Adrenal gland (tissue), 5 donors: Measurements from ENCODE around the gene MOV10L1.
"Not testable (repeated sequence)": the region's sequence is repeated elsewhere in the genome, so short reads cannot be mapped to it uniquely, and the experiment has no call there.

Experiments used
- CTCF ChIP-seq, 6 experiments: fragments of 450-650 bp in 4 of 6; fragments of 200-600 bp in 2 of 6; sonication (generic) in 1 of 6; IDR thresholded peaks; 1 replicate in 5 of 6; 2 replicates in 1 of 6; pipeline versions ENCODE4 v1.5.1 to v1.8.0; 2016 to 2021; ENCODE audit warnings: antibody characterized with exemption in 6 of 6, mild to moderate bottlenecking in 2 of 6, moderate library complexity in 1 of 6
- POLR2A ChIP-seq, 2 donors: fragments of 450-650 bp; IDR thresholded peaks; one replicate each; pipeline ENCODE4 v1.6.1; 2017; ENCODE audit warnings: antibody characterized with exemption in 2 of 2, mild to moderate bottlenecking in 2 of 2, moderate library complexity in 1 of 2
- donor health status: DM: no; HTN: no; CAD: no.

- not testable (repeated sequence) for TF ChIP-seq POLR2A, CTCF (IDR thresholded peaks at IDR 0.05)
These were observed 115.2 kb downstream of the MOV10L1 start for GRCh38 chr22:50204998-50205397.
